Posterior vena cava (tissue), 2 donors: Measurements from ENCODE around the gene FN3K. TPM values are rescaled to one million over a fixed set of nuclear protein-coding genes. Genes with fewer than 3 reads are reported as not detected.
"Not testable (repeated sequence)": the region's sequence is repeated elsewhere in the genome, so short reads cannot be mapped to it uniquely, and the experiment has no call there.

Experiments
- DNase-seq: peaks from one replicate; pipeline ENCODE4 v3.0.0-alpha.2; 2020; ENCODE audit warnings: low spot score
- intact Hi-C, 2 donors: fragments of 100-400 bp; cut with DNase I; formaldehyde crosslinking; loops; one replicate each; pipeline versions ENCODE4 v1.14.1 to v1.14.2; 2022 to 2023
- total RNA-seq, 2 donors: library from RNA; stranded (reverse); fragmentation: NEBNext Ultra II Directional; extraction: Animal tissue kit (Norgen Biotek cat#: 25700); gene quantifications; one replicate each; pipeline ENCODE4 v1.2.1, GENCODE V29; 2021
- donor health status: DM: yes; HTN: yes; CAD: no.
- donor health status: DM: yes; HTN: yes; CAD: no.

FN3K gene
- total RNA-seq, 2 donors from 2014 or later, result 9.6 to 13.2 TPM

DNA sequence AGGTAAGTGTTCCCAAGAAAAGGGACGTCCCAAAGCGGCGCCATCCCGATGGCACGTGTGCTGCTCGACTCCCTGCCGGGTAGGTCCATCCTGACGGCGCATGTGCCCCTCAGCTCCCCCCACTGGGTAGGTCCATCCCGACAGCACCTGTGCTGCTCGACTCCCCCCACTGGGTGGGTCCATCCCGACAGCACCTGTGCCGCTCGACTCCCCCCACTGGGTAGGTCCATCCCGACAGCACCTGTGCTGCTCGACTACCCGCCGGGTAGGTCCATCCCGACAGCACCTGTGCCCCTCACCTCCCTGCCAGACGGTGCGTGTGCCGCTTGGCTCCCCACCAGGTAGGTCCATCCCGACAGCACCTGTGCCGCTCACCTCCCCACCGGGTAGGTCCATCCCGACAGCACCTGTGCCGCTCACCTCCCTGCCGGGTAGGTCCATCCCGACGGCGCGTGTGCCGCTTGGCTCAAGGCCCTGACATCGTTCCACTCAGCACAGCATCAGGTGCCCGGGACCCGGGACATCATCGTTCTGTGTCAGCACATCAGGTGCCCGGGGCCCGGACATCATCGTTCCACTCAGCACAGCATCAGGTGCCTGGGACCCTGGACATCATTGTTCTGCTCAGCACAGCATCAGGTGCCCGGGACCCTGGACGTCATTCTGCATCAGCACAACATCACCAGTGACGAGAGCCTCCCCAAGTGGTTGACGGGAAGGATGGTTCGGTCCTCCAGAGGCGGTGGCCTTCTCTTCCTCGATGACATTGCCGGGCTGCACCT, 5.7 kb upstream of the FN3K start:
- no peak for DNase-seq
- intact Hi-C loops, result loop anchor here in 1 of 2 donors (5.0 kb wide), 1 partner anchor 1422 kb away; no protein-coding TSS in a partner anchor

DNA sequence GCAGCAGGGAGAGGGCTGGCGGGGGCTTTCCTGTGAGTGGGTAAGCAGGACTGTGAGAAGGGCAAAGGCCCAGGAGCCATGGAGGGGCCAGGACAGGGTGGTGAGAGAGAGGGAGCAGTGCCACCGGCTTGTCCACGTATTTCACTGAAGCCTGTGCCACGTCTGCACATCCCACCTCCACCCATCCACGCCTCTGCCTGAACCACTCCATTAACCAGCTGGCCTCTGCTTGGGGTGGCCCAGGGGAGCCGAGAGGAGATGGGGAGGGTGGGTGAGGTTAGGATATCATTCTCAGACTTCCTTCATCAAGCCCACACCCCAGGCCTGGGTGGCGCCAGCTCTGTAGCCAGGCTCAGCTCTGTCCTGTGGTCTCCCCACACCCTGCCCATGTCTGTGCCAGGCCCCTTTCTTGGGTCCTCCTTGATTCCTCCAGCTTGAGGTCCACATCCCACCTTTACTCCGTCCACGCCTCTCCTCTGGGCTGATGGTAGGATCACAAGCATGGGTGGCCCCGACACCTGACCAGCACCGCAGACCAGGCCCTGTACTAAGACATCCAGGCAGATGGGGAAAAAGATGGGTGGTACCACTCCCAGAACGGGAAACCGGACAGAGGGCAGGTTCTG, 3.2 kb upstream of the FN3K start:
- no peak for DNase-seq
- intact Hi-C loops, result no loop called here

DNA sequence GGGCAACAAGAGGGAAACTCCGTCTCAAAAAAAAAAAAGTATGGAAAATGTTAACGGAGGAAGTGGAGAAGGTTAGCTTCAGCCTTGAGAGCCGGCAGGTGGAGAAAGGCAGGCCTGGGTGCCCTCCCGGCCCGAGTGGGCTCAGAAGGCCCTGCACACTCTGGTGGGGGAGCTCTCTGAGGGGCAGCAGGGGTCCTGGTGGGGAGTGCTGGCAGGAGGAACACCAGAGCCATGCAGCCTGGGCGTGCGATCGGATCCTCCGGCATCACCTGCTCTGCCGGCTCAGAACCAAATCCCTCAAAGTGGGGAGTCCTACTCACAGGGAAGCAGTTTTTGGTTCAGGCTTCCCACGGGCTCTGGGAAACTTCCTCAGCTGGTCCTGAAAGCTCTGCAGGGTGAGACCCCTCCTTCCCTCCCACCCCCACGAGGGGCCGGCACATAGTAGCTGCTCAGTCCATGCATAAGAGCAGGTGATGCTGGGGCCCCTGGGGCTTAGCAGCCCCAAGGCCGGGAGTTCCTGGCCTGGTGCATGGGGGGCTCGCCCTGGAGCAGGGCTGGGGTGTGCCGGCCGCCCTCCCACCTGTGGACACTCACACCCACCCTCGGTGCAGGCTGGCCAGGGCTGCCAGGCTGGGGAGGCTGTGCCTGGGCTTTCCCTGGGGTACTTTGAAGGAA, 1.2 kb downstream of the FN3K start:
- DNase-seq, result no peak
- intact Hi-C loops, result no loop called here

DNA sequence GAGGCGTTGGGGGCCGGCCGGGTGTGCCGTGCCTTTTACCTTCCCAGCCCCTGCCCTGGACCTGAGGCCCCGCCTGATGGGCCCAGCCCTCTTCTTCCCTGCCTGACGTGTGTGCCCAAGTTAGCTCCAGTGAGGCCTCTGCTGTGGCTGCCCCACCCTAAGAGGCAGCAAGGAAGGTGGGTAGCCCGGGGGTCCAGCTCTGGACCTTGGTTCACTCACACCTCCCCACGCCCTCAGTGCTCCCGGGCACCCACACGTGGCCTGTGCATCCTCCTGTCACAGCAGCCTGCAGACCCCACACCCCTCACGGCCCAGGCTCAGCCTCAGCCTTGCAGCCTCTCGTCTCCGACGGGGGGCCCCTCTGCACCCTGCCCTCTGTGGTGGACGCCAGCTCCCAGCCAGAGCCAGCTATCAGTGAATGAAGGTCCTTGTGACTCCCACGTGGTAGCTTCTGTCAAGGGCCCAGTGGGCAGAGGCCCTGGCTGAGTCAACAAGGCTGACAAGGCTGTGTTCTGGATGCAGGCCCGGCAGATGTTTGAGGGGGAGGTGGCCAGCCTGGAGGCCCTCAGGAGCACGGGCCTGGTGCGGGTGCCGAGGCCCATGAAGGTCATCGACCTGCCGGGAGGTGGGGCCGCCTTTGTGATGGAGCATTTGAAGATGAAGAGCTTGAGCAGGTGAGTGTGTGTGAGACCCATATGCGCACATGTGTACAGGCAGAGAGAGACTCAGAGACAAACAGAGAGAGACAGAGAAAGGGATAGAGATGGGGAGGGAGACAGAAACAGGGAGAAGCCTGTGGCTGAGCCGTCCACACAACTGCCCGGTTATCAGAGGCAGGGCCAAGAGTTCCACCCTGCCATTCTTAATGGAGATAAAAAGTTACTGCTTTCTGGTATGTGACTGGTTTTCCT, 2.8 kb downstream of the FN3K start:
- intact Hi-C loops, result no loop called here

DNA sequence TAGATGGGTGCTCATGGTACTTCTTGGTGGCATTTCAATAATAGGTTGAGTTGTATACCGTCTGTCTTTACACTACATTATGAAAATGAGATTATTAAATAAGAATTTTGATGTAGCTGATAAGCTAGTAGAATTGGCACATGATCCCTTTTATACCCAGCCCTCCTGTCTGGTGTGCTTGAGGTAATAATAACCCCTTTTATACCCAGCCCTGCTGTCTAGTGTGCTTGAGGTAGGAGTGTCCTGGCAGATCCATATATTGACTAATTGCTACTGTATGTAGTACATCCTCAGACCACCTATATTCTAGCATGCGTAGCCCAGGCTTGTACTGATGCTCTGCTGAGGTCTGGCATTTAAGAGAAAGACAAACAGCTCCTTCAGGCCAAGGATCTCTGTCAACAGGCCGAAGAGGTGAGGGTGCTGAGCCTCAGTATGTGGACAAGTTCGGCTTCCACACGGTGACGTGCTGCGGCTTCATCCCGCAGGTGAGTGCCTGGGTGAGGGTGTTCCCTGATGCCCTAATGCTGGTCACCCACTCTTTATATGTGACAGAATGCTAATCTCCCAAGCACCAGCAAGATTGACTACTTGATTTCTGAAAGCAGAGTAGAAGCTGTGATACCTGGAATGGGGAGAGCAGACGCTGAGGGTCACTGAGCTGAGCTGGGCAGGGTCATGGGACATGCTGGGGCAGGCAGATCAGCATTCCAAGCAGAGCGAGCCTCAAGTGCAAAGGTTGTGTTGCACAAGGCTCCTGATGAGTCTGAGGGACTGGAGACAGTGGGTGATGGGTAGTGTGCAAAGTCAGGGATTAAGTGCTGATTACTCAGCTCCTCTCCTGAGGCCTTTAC, 5.7 kb downstream of the FN3K start:
- no peak for DNase-seq
- intact Hi-C loops, result no loop called here

More for the DNA sequence above, 2.8 kb downstream of the FN3K start:
- no peak for DNase-seq

DNA sequence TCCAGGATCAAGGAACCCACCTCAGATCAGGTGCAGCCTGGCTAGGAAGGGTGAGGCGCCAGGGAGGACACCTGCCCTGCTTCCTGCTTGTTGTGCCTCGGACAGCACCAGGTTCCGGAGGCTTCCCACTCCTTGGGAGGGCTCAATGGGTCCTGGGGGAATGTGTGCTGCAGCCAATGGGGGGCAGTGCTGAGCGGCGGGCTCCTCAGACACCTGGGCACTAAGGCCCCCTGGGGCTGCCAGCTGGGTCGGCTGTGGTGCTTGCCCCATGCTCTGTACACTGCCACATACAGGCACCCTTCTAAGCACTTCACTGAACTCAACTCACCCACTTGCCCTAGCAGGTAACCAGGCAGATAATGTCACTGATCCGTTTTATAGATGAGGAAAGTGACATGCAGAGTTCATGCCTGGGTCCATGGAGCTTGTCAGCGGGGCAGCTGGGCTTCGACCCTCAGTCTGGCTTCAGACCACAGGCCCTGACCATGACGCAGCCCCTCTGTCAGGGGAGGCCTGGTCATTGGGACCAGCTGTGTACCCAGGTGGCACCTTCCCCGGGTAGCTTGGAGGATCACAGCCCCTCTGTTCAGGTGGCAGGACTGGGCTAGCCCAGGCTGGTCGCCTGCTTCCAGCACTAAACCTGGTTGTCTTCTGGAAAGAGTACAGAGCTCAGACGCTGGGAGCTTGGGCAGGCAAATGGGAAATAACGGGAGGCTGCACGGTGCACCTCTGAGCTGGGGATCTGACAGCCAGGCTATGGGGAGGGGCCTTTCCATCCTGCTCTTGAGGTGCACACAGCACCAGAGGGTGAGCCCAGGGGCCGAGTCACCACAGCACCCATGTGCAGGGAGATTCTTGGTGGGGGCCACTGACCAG, 8.2 kb downstream of the FN3K start:
- intact Hi-C loops, result no loop called here
- DNase-seq, result no peak

DNA sequence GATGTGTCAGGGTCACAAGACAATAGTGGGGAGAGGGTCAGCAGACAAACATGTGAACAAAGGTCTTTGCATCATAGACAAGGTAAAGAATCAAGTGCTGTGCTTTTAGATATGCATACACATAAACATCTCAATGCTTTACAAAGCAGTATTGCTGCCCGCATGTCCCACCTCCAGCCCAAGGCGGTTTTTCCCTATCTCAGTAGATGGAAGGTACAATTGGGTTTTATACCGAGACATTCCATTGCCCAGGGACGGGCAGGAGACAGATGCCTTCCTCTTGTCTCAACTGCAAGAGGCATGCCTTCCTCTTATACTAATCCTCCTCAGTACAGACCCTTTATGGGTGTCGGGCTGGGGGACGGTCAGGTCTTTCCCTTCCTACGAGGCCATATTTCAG, 9.3 kb downstream of the FN3K start:
- intact Hi-C loops, DNase-seq: not testable (repeated sequence)

DNA sequence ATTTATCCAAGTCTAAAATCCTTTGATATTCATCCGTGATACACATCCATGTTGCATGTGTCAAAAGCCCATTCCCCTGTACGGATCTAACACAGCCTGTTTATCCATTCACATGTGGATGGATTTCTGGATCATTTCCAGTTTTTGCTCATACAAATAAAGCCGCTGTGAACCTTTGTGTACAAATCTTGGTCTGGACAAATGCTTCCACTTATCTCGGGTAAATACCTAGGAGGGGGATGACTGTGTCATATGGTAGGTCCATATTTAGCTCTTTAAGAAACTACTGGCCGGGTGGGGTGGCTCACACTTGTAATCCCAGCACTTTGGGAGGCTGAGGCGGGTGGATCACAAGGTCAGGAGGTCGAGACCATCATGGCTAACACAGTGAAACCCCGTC, 10.1 kb downstream of the FN3K start:
- intact Hi-C loops, result no loop called here
- DNase-seq, result no peak

DNA sequence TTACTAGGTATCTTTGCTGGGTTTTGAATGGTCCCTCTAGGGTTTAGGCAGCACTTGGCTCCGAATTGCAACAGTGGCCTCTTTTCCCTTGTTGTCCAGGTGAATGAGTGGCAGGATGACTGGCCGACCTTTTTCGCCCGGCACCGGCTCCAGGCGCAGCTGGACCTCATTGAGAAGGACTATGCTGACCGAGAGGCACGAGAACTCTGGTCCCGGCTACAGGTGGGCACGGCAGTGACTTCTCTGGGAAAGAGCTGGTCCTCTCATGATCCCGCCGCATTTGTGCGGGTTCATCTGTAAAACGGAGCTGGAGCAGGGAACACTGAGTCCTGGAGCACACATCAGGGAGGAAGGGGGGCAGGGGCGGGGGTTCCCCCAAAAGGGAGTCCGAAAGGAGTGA, 13.3 kb downstream of the FN3K start:
- no peak for DNase-seq
- intact Hi-C loops, result no loop called here

DNA sequence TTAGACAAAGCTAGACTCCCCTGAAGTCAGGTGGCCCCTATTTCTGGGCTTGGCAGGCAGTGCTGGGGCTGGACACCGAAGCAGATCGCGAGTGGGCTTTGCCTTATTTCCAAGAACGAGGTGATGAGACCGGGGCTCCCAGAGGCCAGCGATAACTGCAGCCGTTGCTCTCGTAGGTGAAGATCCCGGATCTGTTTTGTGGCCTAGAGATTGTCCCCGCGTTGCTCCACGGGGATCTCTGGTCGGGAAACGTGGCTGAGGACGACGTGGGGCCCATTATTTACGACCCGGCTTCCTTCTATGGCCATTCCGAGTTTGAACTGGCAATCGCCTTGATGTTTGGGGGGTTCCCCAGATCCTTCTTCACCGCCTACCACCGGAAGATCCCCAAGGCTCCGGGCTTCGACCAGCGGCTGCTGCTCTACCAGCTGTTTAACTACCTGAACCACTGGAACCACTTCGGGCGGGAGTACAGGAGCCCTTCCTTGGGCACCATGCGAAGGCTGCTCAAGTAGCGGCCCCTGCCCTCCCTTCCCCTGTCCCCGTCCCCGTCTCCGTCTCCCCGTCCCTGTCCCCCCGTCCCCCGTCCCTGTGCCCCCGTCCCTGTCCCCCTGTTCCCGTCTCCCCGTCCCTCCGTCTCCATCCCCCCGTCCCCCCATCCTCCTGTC, 15.0 kb downstream of the FN3K start:
- DNase-seq, result no peak
- intact Hi-C loops, result no loop called here

DNA sequence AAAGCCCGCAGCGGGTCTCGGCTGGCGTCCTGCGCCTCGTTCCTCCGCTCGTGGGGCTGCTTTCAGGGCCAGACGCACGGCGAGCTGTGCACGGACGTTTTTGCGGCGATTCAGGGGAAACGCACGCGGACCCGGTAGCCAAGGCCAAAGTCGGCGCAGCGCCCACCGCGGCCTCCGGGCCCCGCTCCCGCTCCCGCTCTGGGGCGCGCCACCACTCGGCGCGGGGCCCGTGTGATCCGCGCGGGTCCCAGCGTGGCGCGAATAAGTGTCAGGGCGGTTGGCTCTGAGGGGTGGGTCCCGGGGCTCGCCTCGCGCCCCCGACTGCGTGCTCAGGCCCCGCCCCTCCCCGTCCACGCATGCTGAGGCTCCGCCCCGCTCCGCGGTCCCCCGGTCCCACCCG, 15.8 kb downstream of the FN3K start:
- intact Hi-C loops, result no loop called here
- DNase-seq, result no peak

DNA sequence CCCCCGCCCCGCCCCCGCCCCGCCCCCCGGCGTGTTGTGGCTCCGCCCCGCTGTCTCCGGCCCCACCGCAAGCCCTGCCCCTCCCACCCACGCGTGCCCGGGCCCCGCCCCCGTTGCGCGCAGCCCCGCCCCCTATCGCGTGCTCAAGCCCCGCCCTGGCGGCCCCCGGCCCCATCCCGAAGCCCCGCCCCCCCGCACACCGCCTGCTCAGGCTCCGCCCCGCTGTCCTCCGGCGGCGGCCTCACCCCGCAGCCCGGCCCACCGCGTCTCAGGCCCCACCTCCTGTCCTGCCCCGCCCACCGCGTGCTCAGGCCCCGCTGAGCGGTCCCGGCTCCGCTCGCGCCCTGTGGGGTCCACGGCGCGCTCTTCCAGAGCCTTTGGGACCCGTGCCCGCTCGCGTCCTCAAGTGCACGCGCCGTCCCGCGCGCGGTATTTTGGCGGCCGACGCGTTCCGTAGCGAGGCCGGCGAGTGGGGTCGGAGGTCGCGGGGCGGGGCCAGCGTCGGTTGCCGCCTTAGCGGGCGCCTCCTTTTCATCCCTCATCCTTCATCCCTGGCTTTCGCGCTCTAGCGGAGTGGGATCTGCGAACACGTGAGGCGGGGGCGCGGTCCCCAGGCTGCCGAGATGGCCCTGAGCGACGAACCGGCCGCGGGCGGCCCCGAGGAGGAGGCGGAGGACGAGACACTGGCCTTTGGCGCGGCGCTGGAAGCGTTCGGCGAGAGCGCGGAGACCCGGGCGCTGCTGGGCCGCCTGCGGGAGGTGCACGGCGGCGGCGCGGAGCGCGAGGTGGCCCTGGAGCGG, 16.4 kb downstream of the FN3K start, which contains the start of gene TBCD:
TBCD (plus strand) TSS at position 495 of the 800 bp plus-strand sequence; CDS start at position 624, 129 bp downstream.
- intact Hi-C loops, result no loop called here
- DNase-seq, result peak; percentile 96

DNA sequence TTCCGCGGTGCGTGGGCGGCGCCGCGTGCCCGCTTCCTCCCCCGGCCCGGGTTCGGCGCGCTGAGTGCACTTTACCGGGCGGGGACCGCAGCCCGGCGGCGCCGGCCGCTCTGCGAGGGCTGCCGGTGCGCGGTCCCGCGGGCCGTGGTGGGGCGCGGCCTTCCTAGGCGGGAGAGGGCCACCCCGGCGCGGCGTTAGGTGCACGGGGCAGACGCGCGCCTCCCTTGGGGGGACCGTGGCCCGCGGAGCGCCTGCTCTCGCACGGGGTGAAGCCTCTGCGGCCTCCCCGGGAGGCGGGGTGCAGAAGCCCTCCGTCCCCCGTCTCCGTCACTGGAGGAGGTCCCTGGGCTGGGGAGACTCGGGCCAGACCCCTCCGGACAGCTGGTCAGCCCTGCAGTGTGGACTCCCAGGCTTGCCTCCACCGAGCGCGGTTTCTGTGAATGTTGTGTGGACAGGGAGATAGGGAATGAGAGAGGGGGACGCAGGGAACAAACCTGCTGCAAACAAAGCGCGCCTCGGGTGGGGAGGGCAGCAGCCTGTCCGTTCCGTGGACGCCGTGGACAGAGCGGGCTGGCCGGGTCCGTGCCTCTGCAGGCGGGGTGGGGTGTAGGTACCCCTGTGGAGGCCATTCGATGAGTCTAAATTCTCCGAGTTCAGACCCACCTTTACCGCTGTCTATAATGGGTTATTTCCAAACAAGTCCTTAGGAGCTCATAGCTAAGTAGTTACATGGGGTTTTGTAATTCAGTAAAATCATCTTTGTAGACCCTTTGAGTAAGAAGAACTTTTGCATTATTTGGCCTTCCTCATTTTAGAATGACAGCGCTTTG, 17.2 kb downstream of the FN3K start:
- DNase-seq, result no peak
- intact Hi-C loops, result no loop called here

DNA sequence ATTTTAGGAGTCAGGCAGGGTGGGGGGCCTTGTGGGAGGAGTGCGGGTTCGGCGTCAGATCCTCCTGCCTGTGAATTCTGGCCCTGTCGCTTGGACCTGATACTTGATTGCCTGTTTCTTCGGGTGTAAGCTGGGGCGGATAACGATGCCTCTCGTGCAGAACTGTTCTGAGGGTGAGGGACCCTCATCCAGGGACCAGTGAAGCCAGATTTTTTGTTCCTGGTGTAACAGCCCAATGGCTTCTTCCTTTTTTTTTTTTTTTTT, 17.7 kb downstream of the FN3K start:
- DNase-seq, result no peak
- intact Hi-C loops, result no loop called here

DNA sequence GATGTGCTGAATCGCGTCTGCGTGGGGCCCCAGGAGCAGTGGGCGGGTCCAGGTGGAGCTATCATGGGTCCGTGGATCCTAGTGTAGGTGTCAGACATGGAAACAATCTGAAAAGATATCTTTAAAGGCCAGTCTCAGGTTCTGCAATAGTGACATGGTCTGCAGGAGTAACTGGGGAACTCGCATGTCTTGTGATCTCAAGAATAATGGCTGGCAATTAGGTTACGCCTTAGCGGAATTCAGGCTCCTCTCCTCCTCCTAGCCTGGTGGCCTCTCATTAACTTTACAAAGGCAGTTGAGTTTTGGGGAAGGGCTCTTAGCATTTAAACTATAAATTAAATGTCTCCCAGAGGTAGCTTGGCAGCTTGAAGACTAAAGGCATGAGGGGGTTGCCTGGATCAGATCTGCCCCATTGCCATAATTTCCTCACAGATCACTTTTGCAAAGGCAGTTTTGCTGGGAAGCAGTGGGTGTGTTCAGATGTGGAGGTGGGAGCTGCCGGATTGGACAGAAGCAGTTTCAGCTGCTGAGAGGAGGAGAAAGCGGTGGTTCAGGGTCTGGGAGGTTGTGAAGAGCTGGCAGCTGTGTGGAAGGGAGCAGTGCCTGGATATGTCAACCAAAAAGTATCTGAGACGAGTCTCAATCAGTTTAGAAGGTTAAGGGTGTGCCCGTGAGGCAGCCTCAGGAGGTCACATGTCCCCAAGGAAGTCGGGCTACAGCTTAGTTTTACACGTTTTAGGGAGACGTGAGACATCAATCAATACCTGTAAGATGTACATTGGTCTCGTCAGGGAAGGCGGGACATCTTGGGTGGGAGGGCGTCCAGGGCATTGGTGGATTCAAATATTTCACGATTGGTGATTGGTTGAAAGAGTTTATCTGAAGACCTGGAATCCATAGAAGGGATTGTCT, 19.1 kb downstream of the FN3K start:
- no peak for DNase-seq
- intact Hi-C loops, result no loop called here
